GM12891 (cell line): ENCODE measurements around the gene PANK2.

Experiments
- DNase-seq: peaks from one replicate; pipeline ENCODE4 v3.0.0; 2011; ENCODE audit warnings: low spot score; ENCODE audit not compliant: insufficient read length
- FAIRE-seq: peaks from 2 replicates; lab custom pipeline; 2011; peaks lifted over from hg19 to GRCh38; lab: Jason Lieb, UNC
- PAX5 ChIP-seq: IDR thresholded peaks from 2 replicates; pipeline ENCODE4 v1.6.1; 2011; ENCODE audit warnings: low read length, moderate library complexity, mild to moderate bottlenecking; ENCODE audit not compliant: insufficient read depth, severe bottlenecking
- POLR2A ChIP-seq: IDR thresholded peaks from 2 replicates; pipeline ENCODE4 v1.6.1; 2011; ENCODE audit warnings: low read depth, low read length, control low read depth
- POLR2AphosphoS5 ChIP-seq: IDR thresholded peaks from 2 replicates; pipeline ENCODE4 v1.6.1; 2011; ENCODE audit warnings: low read depth, low read length, control low read depth
- POU2F2 ChIP-seq: IDR thresholded peaks from 2 replicates; pipeline ENCODE4 v1.6.1; 2011; ENCODE audit warnings: low read depth, mild to moderate bottlenecking, control low read depth, low read length, moderate library complexity
- SPI1 ChIP-seq: IDR thresholded peaks from 2 replicates; pipeline ENCODE4 v1.6.1; 2011; ENCODE audit warnings: low read depth, low read length, control low read depth
- TAF1 ChIP-seq: IDR thresholded peaks from 2 replicates; pipeline ENCODE4 v1.6.1; 2011; ENCODE audit warnings: low read depth, low read length, control low read depth

Gene PANK2

DNA sequence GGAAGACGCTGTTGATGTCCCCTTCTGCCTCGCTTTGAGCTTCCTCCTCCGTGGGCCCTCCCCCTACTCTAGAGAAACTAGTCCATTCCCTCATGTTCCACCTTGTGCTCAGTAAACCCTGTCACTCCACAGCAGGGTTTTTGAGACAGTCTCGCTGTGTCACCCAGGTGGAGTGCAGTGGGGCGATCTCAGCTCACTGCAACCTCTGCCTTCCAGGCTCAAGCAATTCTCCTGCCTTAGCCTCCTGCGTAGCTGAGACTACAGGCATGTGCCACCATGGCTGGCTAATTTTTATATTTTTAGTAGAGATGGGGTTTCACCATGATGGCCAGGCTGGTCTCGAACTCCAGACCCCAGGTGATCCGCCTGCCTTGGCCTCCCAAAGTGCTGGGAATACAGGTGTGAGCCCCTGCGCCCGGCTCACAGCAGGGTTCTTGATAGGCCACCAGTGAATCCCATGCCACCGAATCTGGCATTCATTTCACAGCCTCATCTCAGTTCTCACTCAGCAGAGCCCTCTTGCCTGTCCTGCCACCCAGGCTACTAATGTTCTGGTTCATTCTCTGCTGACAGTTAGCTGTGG is 36.0 kb downstream of the PANK2 start:
- TF ChIP-seq POU2F2 (no peak), PAX5 (no peak), POLR2AphosphoS5 (no peak), SPI1 (no peak), TAF1 (no peak), POLR2A (no peak)
- DNase-seq (no peak), FAIRE-seq (no peak)

DNA sequence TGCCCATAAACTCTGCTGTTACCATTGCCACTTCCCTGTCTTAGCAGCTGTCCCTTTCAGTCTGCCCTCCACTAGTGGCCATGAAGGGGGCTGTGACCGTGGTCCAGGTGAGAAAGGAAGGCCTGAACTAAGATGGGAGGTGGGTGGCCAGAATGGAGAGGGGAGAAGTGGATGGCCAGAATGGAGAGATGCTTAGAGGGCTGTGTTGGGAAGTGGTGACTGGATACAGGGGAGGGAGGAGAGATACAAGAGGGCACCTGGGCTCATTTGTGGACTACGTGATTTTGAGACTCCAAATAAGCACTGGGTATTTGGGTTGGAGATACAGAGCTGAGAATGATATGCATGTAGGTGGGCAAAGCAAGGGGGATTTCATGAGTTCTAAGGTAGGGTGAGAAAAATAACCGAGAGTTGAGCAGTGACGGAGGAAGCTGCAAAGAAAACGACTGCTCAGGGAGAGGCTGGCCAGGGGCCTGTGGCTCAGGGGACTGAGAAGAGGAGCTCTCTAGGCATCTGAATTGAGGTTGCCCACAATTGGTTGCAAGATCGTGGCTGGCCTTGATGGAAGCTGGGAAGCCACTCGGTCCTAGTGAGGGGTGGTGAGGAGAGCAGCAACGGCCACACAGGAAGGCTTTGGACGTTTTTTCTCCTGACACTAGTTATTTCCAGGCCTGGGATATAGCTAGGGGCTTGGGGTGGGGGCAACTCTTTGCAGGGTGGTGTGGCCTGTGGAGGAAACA is 36.9 kb downstream of the PANK2 start:
- FAIRE-seq (no peak), DNase-seq (no peak)
- TF ChIP-seq POLR2AphosphoS5 (peak; percentile 52; the same call in 1 of the 2 replicates), SPI1 (no peak), POU2F2 (peak; percentile 54; the same call in 1 of the 2 replicates), POLR2A (no peak)

DNA sequence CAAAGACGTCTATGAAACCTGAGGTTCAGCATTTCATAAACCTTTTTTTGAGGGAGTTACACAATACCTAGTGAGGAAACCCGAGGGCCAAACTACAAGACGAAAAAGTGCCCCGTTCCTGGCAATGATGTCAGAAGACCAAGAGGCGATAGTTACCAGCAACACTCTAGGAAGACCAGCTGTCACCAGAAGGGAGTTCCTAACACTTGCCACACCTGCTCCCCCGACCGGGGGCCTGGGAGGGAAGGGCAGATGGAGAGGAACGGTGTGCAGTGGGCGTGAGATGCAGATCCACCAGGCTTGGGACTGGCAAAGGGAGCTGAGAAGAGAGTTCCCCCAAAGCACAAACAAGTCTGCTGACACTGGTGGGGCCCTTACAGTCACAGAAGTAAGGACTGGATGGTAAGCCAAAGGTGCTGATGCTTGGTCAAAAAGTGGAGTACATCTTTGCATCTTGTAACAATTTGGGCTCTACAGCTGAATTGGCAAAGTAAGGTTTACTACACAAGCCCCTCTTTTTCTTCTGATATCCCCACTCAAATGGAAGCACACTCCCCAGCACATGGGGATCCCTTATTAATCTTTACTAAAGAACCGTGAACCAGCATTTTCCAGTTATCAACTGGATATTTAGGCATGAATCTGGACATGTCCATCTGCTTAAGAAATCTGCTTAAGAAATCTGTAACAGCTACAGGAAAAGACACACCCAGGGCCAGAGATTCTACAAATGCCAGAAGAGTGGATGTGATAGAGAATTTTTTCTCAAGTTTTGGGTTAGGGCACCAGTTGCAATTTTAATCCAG is 38.5 kb downstream of the PANK2 start:
- TF ChIP-seq POLR2A, result peak; percentile 67
- peak; percentile 74 for TF ChIP-seq POLR2AphosphoS5
- TF ChIP-seq POU2F2, result no peak
- TF ChIP-seq PAX5, result no peak
- FAIRE-seq, result no peak
- no peak for DNase-seq

DNA sequence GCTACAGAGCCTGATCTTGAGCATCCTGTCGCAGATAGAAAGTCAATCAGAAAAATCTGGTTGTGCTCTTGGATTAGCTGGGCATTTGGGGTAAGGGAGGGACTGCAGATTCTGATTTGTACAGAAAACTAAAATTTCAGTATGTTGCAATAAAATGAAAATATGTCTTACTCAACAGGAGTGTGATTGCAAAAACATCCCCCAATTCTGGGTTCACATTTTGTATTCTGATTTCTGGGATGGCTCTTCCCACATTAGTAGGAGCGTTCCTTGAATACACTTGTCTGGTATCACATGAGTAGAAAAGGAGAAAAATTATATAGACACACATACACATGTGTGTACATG is 40.5 kb downstream of the PANK2 start:
- FAIRE-seq (no peak), DNase-seq (no peak)
- TF ChIP-seq SPI1 (no peak), PAX5 (no peak), POU2F2 (no peak), TAF1 (no peak), POLR2AphosphoS5 (no peak), POLR2A (no peak)

DNA sequence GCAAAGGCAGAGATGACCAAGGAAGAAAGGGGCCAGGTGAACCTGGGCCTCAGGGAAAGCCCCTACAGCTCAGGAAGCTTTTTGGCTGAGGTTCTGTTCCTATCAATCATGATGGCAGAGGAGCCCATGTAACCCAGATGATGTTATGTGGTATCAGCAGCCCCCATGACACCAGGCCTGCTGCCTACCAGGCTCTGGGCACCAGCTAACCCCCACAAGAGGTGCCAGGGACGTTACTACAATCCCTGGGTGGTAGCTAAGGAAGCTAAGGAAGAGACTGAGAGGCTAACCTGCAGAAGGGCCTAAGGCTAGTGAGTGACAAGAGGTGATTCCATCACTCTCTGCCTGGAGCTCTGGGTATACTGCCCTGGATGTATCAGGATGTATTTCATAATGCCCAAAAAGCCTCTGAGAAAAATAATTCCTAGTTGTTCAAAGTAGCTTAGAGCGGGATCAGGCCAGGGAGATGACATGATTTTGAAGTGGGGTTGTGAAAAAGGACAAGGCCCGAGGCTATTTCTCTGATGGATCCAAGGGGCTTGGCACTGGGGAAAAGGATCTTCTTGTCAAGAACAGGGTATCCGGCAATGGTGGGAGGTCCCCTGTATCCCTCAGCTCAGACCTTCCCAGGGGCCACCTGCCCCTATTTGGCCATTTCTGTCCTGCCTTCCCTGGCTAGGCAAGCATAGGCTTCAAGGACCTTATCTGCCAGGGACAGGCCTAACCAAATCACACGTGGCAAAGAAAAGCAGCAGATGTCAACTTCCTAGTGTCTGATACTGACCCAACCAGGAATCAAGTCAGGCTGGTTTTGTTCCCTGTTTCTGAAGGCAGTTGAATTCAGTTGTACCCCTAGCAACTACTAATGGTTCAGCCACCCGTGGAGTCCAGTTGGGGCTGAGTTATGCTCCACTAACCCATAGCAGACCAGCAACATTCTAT is 41.3 kb downstream of the PANK2 start:
- no peak for FAIRE-seq
- DNase-seq, result no peak
- TF ChIP-seq POLR2A (peak; percentile 16; the same call in 1 of the 2 replicates), PAX5 (no peak)

DNA sequence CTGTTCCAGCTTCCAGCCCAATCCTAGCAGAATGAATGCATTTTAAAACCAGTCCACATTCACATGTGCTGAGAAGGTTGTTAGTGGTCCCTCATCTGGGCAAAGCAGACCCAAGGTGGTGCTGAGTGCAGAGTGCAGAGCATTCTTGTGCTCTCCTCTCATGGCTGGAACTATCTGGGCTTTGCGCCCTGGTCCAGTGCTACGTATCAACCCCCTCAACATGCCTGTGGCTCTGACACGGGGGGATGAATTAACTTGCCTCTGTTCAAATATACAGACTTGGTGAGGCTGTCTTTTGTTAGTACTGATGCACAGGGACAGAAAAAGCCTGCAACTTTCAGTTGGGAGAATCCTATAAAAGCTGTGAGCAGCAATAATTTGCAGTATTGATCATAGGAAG is 42.5 kb downstream of the PANK2 start:
- FAIRE-seq (no peak), DNase-seq (no peak)
- no peak for TF ChIP-seq TAF1
- TF ChIP-seq POLR2A, result no peak
- TF ChIP-seq POLR2AphosphoS5, result no peak

DNA sequence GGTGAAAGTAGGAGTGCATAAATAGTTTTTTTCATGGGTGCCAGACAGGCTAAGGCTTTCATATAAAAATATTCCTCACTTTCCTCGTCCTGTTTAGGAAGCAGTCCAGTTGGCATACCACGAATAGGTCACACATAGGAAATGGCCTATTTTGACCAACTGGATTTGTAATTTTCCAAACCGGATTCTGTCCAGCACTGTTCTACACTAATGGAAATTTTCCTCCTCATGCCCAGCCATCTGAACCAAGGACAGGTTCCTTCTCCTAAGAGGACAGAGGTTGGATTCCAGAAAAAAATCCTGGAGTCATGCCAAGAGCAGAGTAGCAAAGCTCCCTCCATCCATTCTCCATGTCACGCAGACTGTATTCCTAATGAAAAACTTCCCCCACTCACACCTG is 43.1 kb downstream of the PANK2 start:
- no peak for FAIRE-seq
- DNase-seq, result no peak
- TF ChIP-seq TAF1, result no peak
- no peak for TF ChIP-seq PAX5
- TF ChIP-seq POU2F2, result no peak
- TF ChIP-seq POLR2AphosphoS5, result no peak
- no peak for TF ChIP-seq POLR2A
- no peak for TF ChIP-seq SPI1

DNA sequence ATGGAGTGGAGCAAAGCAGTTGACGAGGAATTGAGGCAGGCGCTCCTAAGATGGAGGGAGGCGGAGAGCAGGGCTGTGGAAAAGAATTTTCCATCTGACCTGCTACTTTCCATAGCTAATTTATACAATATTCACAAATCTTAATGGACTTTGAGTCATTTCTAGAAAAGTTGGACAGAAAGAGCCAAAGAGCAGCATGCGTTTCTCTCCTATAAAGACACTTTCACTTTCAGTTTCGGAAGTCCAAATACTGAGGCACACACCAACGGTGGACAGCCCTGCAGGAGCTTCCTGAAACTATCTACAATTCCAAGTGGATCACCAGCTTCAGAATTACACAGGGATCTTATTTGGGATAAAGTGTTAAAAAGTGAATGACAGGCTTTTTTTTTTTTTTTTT is 43.5 kb downstream of the PANK2 start:
- no peak for FAIRE-seq
- TF ChIP-seq TAF1, result no peak
- TF ChIP-seq SPI1, result no peak
- no peak for TF ChIP-seq POLR2A
- no peak for TF ChIP-seq POU2F2
- no peak for TF ChIP-seq PAX5
- TF ChIP-seq POLR2AphosphoS5, result no peak
- no peak for DNase-seq

DNA sequence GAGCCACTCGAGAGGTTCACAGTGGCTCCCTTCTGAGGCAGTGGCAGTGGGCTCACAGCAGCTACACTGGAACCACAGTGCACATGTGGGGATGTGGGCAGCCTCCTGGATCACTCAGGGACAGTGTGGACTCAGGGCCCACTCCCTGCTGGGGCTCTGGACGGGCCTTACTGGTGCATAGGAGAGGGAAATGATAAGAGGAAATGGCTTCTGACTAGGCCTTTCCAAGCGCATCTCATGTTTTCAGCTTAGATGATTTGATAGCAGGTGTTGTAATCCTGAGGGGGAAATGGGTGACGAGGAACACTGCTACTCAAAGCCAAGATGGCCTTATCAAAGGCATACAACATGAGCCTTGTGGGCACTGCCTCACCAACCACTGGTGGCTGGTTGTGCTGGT is 44.0 kb downstream of the PANK2 start:
- no peak for DNase-seq
- no peak for TF ChIP-seq PAX5
- TF ChIP-seq SPI1, result no peak
- no peak for TF ChIP-seq TAF1
- no peak for TF ChIP-seq POU2F2
- TF ChIP-seq POLR2AphosphoS5, result no peak
- TF ChIP-seq POLR2A, result no peak
- FAIRE-seq, result no peak
